Stimulated activated CD4-positive, alpha-beta T cell treated with anti-CD3 and anti-CD28 coated beads, Interleukin-15, amount 100 ng/mL, for 48 hours (primary cell): ENCODE results near the gene FZD4.
"Not testable (repeated sequence)": the region's sequence is repeated elsewhere in the genome, so short reads cannot be mapped to it uniquely, and the experiment has no call there.

ENCODE experiments used
- DNase-seq, 2 donors: peaks; one replicate each; pipeline ENCODE4 v3.0.0-alpha.2; 2020; ENCODE audit warnings: low read depth in 2 of 2

FZD4 gene

GRCh38 chr11:86938203-86938899, 16.8 kb downstream of the FZD4 start:
- no peak for DNase-seq

- not testable (repeated sequence) for DNase-seq
Measured at GRCh38 chr11:86937193-86937806, 17.9 kb downstream of the FZD4 start.

- DNase-seq = no peak
Measured at GRCh38 chr11:86934926-86935579, 20.1 kb downstream of the FZD4 start.

DNA sequence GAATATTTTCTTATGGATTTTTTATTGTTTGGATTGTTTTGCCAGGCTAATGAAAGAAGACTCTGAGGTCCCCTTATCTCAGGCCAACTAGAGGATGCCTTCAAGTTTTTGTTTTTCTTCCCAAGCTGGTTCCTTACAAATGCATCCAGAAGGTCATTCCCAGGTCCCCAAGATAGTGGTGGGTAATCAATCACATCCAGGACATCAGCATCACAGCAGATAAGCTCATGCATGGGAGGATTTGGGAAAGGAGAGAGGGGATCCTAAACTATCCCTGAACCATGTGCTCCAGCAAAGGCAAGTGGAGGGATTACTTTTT, 20.7 kb downstream of the FZD4 start:
- DNase-seq = no peak

DNA sequence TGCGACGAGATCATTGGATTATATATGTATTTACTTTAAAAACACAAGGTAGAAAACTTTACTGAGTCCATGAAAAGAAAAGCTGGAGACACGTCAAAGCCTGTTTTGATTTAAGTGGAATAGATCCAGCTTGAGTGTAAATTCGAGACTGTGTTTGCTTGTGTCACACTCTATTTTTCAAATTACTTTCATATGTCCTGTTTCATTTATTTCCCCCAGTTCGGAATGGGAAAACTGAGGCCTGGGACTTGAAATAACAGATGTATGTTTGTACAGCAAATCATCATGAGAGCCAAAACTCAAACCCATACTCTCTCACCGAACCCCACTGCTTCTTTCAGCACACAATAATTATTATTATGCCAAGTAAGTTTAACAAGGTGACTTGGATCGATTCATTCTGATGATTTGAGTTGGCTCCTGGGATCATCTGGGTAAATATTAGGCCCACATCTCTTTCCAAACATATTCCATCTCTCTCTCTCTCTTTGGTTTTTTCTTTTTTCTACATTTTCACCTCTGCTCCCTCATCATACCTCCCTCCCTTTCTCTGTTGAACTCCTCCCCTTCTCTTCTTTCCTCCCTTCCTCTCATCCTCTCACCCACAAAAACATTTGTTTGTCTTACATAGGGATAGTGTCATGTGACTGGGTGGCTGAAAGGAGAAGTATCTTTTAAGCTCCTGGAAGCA, 21.2 kb downstream of the FZD4 start:
- DNase-seq = no peak

GRCh38 chr11:86932924-86933875, 22.0 kb downstream of the FZD4 start:
- DNase-seq = no peak

GRCh38 chr11:86932259-86932585, 23.0 kb downstream of the FZD4 start:
- DNase-seq = no peak

DNA sequence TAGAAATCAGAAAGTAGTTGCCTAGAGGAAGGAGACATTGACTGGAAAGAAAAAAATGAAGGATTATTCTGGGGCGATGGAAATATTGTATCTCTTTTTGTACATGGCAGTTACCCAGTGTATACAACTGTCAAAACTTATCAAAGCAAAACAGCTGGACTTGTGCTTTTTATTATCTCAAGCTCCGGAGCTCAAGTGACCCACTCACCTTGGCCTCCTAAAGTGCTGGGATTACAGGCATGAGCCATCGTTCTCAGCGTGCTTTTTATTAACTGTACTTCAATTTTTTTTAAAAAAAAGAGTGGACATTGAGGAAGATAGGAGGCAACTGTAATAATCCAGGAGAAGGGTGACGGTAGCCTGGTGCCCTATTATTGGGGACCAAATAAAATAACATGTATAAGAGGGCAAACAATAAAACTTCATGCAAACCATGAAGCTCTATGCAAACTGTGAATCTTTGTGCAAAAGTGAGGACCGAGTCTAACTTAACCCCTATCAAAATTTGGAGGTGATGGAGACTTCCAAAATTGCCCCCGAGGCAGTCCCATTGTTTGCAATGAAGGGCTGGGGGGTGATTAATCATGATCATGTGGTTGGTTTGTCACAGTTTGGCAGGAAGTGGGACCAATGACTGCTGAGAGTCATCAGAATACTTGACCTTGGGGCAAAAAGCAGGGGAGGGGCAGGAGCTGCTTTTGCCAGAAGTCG, 23.5 kb downstream of the FZD4 start:
- DNase-seq = no peak

DNA sequence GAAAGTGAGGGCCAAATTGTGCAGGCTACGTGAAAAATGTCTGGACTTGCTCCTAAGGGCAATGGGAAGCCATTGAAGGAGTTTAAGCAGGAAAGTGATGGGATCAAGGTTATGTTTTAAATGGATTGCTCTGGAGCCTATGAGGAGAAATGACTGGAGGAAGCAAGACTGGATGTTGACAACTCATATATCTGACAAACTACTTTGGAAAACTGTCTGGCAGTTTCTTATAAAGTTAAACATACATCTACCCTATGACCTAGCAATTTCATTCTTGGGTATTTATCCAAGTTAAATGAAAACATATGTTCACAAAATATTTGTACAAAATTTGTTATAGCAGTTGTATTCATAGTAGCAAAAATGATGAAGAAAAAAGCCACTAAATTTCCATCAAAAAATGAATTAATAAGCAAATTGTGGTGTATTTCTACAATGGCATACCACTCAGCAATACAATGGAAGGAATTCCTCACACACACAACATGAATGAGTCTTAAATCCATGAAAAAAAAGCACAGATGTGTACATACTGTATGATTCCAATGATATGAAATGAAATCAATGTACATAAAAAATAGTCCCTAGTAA, 24.1 kb downstream of the FZD4 start:
- no peak for DNase-seq

GRCh38 chr11:86926975-86927374, 28.2 kb downstream of the FZD4 start:
- no peak for DNase-seq

- no peak for DNase-seq
Measured at GRCh38 chr11:86923999-86924766, 31.0 kb downstream of the FZD4 start.

GRCh38 chr11:86922225-86922624, 33.0 kb downstream of the FZD4 start:
- no peak for DNase-seq

GRCh38 chr11:86919557-86920210, 35.5 kb downstream of the FZD4 start:
- DNase-seq = no peak

- DNase-seq = no peak
Measured at GRCh38 chr11:86918973-86919372, 36.2 kb downstream of the FZD4 start.

DNA sequence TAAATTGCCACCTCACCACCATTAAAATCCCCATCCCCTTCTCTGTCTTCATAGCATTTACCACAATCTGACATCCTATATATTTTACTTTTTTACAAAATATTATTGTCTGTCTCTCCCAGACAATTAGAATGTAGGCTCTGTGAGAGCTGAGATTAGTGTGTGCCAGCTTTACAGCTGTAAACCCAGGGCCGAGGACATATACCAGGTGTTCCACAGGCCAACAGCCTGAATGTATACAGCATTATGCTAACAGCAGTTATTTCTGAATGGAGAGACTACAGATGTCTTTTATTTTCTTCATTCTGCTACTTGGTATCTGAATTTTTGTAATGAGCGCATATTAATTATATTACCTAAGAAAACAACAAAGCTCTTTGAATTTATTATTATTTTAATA, 36.7 kb downstream of the FZD4 start:
- DNase-seq = no peak

- no peak for DNase-seq
Measured at GRCh38 chr11:86917589-86917988, 37.6 kb downstream of the FZD4 start.

- no peak for DNase-seq
Measured at GRCh38 chr11:86916330-86916729, 38.9 kb downstream of the FZD4 start.

DNA sequence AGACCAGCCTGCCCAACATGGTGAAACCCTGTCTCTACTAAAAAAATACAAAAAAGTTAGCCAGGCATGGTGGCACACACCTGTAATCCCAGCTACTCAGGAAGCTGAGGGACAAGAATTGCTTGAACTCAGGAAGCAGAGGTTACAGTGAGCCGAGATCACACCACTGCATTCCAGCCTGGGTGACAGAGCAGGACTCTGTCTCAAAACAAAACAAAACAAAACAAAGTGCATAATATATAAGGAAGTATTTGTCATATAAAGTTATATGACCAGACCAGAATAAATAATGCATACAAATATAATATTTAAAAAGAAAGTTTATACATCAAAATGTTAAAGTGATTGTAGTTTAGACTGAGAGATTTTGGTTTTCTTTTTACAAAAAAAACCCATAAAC, 39.3 kb downstream of the FZD4 start:
- DNase-seq = not testable (repeated sequence)

DNA sequence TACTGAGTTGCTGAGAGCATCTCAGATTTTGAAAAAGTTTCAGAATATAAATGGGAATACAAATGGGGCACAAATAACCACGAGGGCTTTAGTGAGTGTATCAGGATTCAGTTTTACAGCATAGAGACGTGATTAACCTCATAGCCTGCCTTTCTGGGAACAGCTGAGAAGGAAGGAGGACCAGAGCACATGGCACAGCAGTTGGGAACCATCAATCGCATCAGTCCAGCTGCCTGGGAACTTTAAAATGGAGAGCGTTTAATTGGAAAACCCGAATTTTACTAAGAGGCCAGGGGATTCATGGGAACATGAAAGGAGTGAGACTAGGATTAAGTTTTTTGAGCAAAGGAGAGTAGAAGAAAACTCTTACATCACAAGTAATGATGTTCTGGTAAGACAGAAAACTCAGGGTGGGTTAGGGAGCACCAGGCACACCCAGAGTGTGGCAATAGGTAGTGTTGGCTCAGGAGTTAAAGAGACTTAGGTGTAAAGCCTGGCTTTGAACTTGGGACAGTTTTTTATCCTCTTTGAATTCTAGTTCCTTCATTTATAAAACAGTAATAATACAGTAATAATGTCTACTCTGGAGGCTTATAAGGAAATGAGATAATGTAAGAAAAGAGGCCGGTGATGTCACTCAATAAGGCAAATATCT, 40.2 kb downstream of the FZD4 start:
- no peak for DNase-seq
